22Rv1 (cell line): ENCODE results near the gene CDK12.

ENCODE experiments used
- CTCF ChIP-seq: fragments of 450-650 bp; IDR thresholded peaks from 2 replicates; pipeline ENCODE4 v1.5.1; 2017; ENCODE audit warnings: mild to moderate bottlenecking
- ZFX ChIP-seq: fragments of 450-650 bp; IDR thresholded peaks from 2 replicates; pipeline ENCODE4 v1.6.1; 2017; ENCODE audit warnings: antibody characterized with exemption, borderline replicate concordance

- TF ChIP-seq CTCF (no peak), ZFX (no peak)
Measured at GRCh38 chr17:39538866-39539265, 77.6 kb downstream of the CDK12 start.
